HG03108 (cell line): ENCODE measurements around the gene TTC23L.

ENCODE experiments used
- ATAC-seq: cut with Tn5 transposase; IDR thresholded peaks from one replicate; pipeline ENCODE4 v1.9.1; 2021; ENCODE audit warnings: moderate library complexity; ENCODE audit not compliant: unreplicated experiment

The TTC23L gene

GRCh38 chr5:34832568-34832967, 6.4 kb upstream of the TTC23L start:
- no peak for ATAC-seq

- no peak for ATAC-seq
These were observed 5.9 kb upstream of the TTC23L start for GRCh38 chr5:34833090-34833489.

- ATAC-seq, result no peak
These were observed 4.8 kb upstream of the TTC23L start for GRCh38 chr5:34833976-34834793.

- ATAC-seq, result no peak
These were observed 4.2 kb upstream of the TTC23L start for GRCh38 chr5:34834794-34835089.

- no peak for ATAC-seq
These were observed 3.3 kb upstream of the TTC23L start for GRCh38 chr5:34835664-34836063.

- ATAC-seq, result no peak
These were observed 2.9 kb downstream of the TTC23L start for GRCh38 chr5:34841816-34842215.

GRCh38 chr5:34842554-34842953, 3.6 kb downstream of the TTC23L start:
- no peak for ATAC-seq

GRCh38 chr5:34843497-34843896, 4.5 kb downstream of the TTC23L start:
- no peak for ATAC-seq

GRCh38 chr5:34844106-34844505, 5.1 kb downstream of the TTC23L start:
- ATAC-seq, result no peak

- no peak for ATAC-seq
These were observed 6.0 kb downstream of the TTC23L start for GRCh38 chr5:34844999-34845398.

- ATAC-seq, result no peak
These were observed 8.1 kb downstream of the TTC23L start for GRCh38 chr5:34847056-34847455.

GRCh38 chr5:34847552-34847951, 8.6 kb downstream of the TTC23L start:
- no peak for ATAC-seq

GRCh38 chr5:34848230-34848629, 9.3 kb downstream of the TTC23L start:
- ATAC-seq, result no peak

GRCh38 chr5:34849253-34849652, 10.3 kb downstream of the TTC23L start:
- ATAC-seq, result no peak

GRCh38 chr5:34854459-34855174, 15.7 kb downstream of the TTC23L start:
- ATAC-seq, result peak; percentile 99

GRCh38 chr5:34857161-34857560, 18.2 kb downstream of the TTC23L start:
- ATAC-seq, result no peak

GRCh38 chr5:34857894-34858293, 18.9 kb downstream of the TTC23L start:
- no peak for ATAC-seq

GRCh38 chr5:34858790-34859189, 19.8 kb downstream of the TTC23L start:
- ATAC-seq, result no peak

- ATAC-seq, result no peak
These were observed 20.3 kb downstream of the TTC23L start for GRCh38 chr5:34859253-34859652.

- ATAC-seq, result no peak
These were observed 25.0 kb downstream of the TTC23L start for GRCh38 chr5:34863946-34864345.

GRCh38 chr5:34865091-34865490, 26.1 kb downstream of the TTC23L start:
- no peak for ATAC-seq

- ATAC-seq, result no peak
These were observed 28.1 kb downstream of the TTC23L start for GRCh38 chr5:34866989-34867471.
